Keratinocyte (primary cell): ENCODE results near the gene NUP153. TPM values are rescaled to one million over a fixed set of nuclear protein-coding genes. Genes with fewer than 3 reads are reported as not detected.

ENCODE experiments used
- DNase-seq: peaks from one replicate; pipeline ENCODE4 v3.0.0-alpha.2; 2011; ENCODE audit warnings: low read depth, missing footprints, low spot score
- FAIRE-seq: peaks from 2 replicates; lab custom pipeline; 2011; peaks lifted over from hg19 to GRCh38; lab: Jason Lieb, UNC
- H2AFZ ChIP-seq: 2 replicates; pipeline ENCODE4 v1.6.0; 2012; ENCODE audit warnings: low read length, control low read depth, inconsistent platforms; ENCODE audit not compliant: control insufficient read depth
- H3K27ac ChIP-seq: 2 replicates; pipeline ENCODE4 v1.5.1; 2011; ENCODE audit warnings: low read length; ENCODE audit not compliant: control insufficient read depth, insufficient read depth
- H3K27me3 ChIP-seq: 3 replicates; pipeline ENCODE4 v1.6.0; 2011; ENCODE audit warnings: low read length; ENCODE audit not compliant: control insufficient read depth, insufficient read depth; ENCODE audit errors: extremely low read depth
- H3K36me3 ChIP-seq, 2 experiments: 2 replicates in 1 of 2; 3 replicates in 1 of 2; pipeline ENCODE4 v1.5.1; 2011; ENCODE audit warnings: low read length in 2 of 2, mild to moderate bottlenecking in 1 of 2; ENCODE audit not compliant: control insufficient read depth in 2 of 2, insufficient read depth in 2 of 2; ENCODE audit errors: extremely low read depth in 1 of 2
- H3K4me1 ChIP-seq: 3 replicates; pipeline ENCODE4 v1.5.1; 2011; ENCODE audit warnings: low read length; ENCODE audit not compliant: control insufficient read depth, insufficient read depth; ENCODE audit errors: extremely low read depth
- H3K4me2 ChIP-seq: 3 replicates; pipeline ENCODE4 v1.6.0; 2011; ENCODE audit warnings: low read depth, low read length; ENCODE audit not compliant: control insufficient read depth, insufficient read depth; ENCODE audit errors: extremely low read depth
- H3K4me3 ChIP-seq, 3 experiments: fragments of 200-600 bp in 1 of 3; sonication (generic) in 1 of 3; 2 replicates in 2 of 3; 3 replicates in 1 of 3; pipeline ENCODE4 v1.5.1; 2011 to 2016; ENCODE audit warnings: low read length in 3 of 3, mild to moderate bottlenecking in 3 of 3, control low read depth in 2 of 3, inconsistent platforms in 1 of 3, low read depth in 1 of 3, mixed read lengths in 1 of 3, mixed run types in 1 of 3, moderate library complexity in 1 of 3; ENCODE audit not compliant: control insufficient read depth in 2 of 3, insufficient read depth in 2 of 3; ENCODE audit errors: extremely low read depth in 1 of 3
- H3K79me2 ChIP-seq: 2 replicates; pipeline ENCODE4 v1.6.0; 2012; ENCODE audit warnings: low read length; ENCODE audit not compliant: control insufficient read depth, insufficient read depth
- H3K9ac ChIP-seq: 3 replicates; pipeline ENCODE4 v1.6.0; 2011; ENCODE audit warnings: low read length; ENCODE audit not compliant: control insufficient read depth, insufficient read depth; ENCODE audit errors: extremely low read depth
- H3K9me1 ChIP-seq: 3 replicates; pipeline ENCODE4 v1.6.0; 2011; ENCODE audit warnings: low read length; ENCODE audit not compliant: control insufficient read depth, insufficient read depth; ENCODE audit errors: extremely low read depth
- H3K9me3 ChIP-seq: 2 replicates; pipeline ENCODE4 v1.5.1; 2012; ENCODE audit warnings: low read depth, low read length; ENCODE audit not compliant: control insufficient read depth
- H4K20me1 ChIP-seq: 3 replicates; pipeline ENCODE4 v1.6.0; 2011; ENCODE audit warnings: low read length; ENCODE audit not compliant: control insufficient read depth, insufficient read depth; ENCODE audit errors: extremely low read depth
- CTCF ChIP-seq, 3 experiments: IDR thresholded peaks in 1 of 3; conservative IDR thresholded peaks in 1 of 3; optimal IDR thresholded peaks in 1 of 3; 2 replicates in 2 of 3; 3 replicates in 1 of 3; pipeline versions ENCODE3 to v1.5.1; 2011; ENCODE audit warnings: low read length in 3 of 3, mild to moderate bottlenecking in 3 of 3, moderate library complexity in 2 of 3, control low read depth in 1 of 3, inconsistent platforms in 1 of 3; ENCODE audit not compliant: insufficient read depth in 2 of 3; ENCODE audit errors: extremely low read depth in 1 of 3
- EZH2 ChIP-seq: IDR thresholded peaks from one replicate; pipeline ENCODE4 v1.6.1; 2012; ENCODE audit warnings: inconsistent platforms, mild to moderate bottlenecking, low read length, moderate library complexity
- dilution Hi-C: fragments of 300-500 bp; cut with MboI; formaldehyde crosslinking; loops from one replicate; pipeline ENCODE4 v1.7.0; 2020; ENCODE audit warnings: low sequenced_read_pairs; ENCODE audit not compliant: extremely low pct_ligation_motif_present
- polyA plus RNA-seq, 5 experiments: library from polyadenylated mRNA; depleted of rRNA in 3 of 5; stranded (reverse) in 3 of 5; stranded (forward) in 1 of 5; unstranded in 1 of 5; fragments of >200 nt; gene quantifications; 1 replicate in 1 of 5; 2 replicates in 3 of 5; 3 replicates in 1 of 5; pipeline versions ENCODE4 v1.2.1 to v1.2.3, GENCODE V29; 2011 to 2012; ENCODE audit warnings: missing spikeins in 2 of 5, low read depth in 1 of 5, low replicate concordance in 1 of 5

Gene NUP153
- polyA plus RNA-seq, 1 donor (not counting 4 experiments of a cell fraction or from before 2014, with no cell fraction given): 27.6 TPM

- peaks cover 3 to 15% of the 10 kb centered on the region in 2 experiments for H3K36me3 ChIP-seq
- H3K27me3 ChIP-seq: no peaks in the 10 kb centered on the region
- FAIRE-seq (peak; percentile 34), DNase-seq (no peak)
- H3K4me1 ChIP-seq: peaks cover 6% of the 10 kb centered on the region
- peaks cover 18% of the 10 kb centered on the region for H3K79me2 ChIP-seq
- H3K4me2 ChIP-seq: no peak overlapping the region
- no peaks in the 10 kb centered on the region for H3K9me3 ChIP-seq
- TF ChIP-seq CTCF (optimal IDR thresholded peaks at IDR 0.05 in 1 of 3, IDR thresholded peaks at IDR 0.05 in 1 of 3, conservative IDR thresholded peaks at IDR 0.05 in 1 of 3; ENCODE audit: extremely low read depth in 1 of 3, insufficient read depth in 2 of 3, low read length in 3 of 3) (no peak), EZH2 (no peak)
- dilution Hi-C loops: no loop called here
- H3K9me1 ChIP-seq: no peaks in the 10 kb centered on the region
- H4K20me1 ChIP-seq: no peaks in the 10 kb centered on the region
- H3K9ac ChIP-seq: no peak overlapping the region
- no peak overlapping the region for H3K27ac ChIP-seq
- no peak overlapping the region for H3K4me3 ChIP-seq
- H2AFZ ChIP-seq: no peak overlapping the region
Measured at GRCh38 chr6:17650656-17651309, 55.9 kb downstream of the NUP153 start.

GRCh38 chr6:17648745-17649144 is 58.0 kb downstream of the NUP153 start:
- H4K20me1 ChIP-seq: no peaks in the 10 kb centered on the region
- no peak overlapping the region for H3K9ac ChIP-seq
- no peaks in the 10 kb centered on the region for H3K9me3 ChIP-seq
- peaks cover 6% of the 10 kb centered on the region for H3K4me1 ChIP-seq
- no peaks in the 10 kb centered on the region for H3K9me1 ChIP-seq
- FAIRE-seq: no peak
- DNase-seq: no peak
- dilution Hi-C loops: no loop called here
- H3K27me3 ChIP-seq: no peaks in the 10 kb centered on the region
- H2AFZ ChIP-seq: no peak overlapping the region
- no peak overlapping the region for H3K4me2 ChIP-seq
- TF ChIP-seq CTCF (optimal IDR thresholded peaks at IDR 0.05 in 1 of 3, IDR thresholded peaks at IDR 0.05 in 1 of 3, conservative IDR thresholded peaks at IDR 0.05 in 1 of 3; ENCODE audit: extremely low read depth in 1 of 3, insufficient read depth in 2 of 3, low read length in 3 of 3) (no peak), EZH2 (no peak)
- H3K4me3 ChIP-seq: no peak overlapping the region
- H3K27ac ChIP-seq: no peak overlapping the region
- H3K36me3 ChIP-seq: peaks cover 4 to 17% of the 10 kb centered on the region in 2 experiments
- peaks cover 10% of the 10 kb centered on the region for H3K79me2 ChIP-seq
